Neural progenitor cell (in vitro differentiated cells): Measurements from ENCODE around the gene ESR2. TPM values are rescaled to one million over a fixed set of nuclear protein-coding genes. Genes with fewer than 3 reads are reported as not detected.

Experiments
- DNase-seq: peaks from one replicate; pipeline ENCODE4 v3.0.0-alpha.2; 2016; ENCODE audit warnings: low spot score
- H2AFZ ChIP-seq: fragments of 200-600 bp; sonication (generic); replicated peaks from 2 replicates; pipeline ENCODE4 v1.6.1; 2016; ENCODE audit warnings: antibody characterized with exemption
- H3F3A ChIP-seq: fragments of 200-600 bp; sonication (generic); 2 replicates; pipeline ENCODE4 v1.6.1; 2016; ENCODE audit warnings: antibody characterized with exemption, low read depth
- H3K27ac ChIP-seq: fragments of 200-600 bp; sonication (generic); 2 replicates; pipeline ENCODE4 v1.5.1; 2016; ENCODE audit warnings: mild to moderate bottlenecking
- H3K27me3 ChIP-seq: fragments of 200-600 bp; sonication (generic); 2 replicates; pipeline ENCODE4 v1.6.1; 2016; ENCODE audit warnings: mild to moderate bottlenecking, moderate library complexity
- H3K36me3 ChIP-seq: fragments of 200-600 bp; sonication (generic); 2 replicates; pipeline ENCODE4 v1.5.1; 2016
- H3K4me1 ChIP-seq: fragments of 200-600 bp; sonication (generic); 2 replicates; pipeline ENCODE4 v1.6.1; 2016; ENCODE audit warnings: mixed run types
- H3K4me2 ChIP-seq: fragments of 200-600 bp; sonication (generic); 2 replicates; pipeline ENCODE4 v1.6.1; 2016
- H3K4me3 ChIP-seq: fragments of 200-600 bp; sonication (generic); 2 replicates; pipeline ENCODE4 v1.5.1; 2016
- H3K79me2 ChIP-seq: fragments of 200-600 bp; sonication (generic); 2 replicates; pipeline ENCODE4 v1.6.1; 2016; ENCODE audit warnings: low read depth
- H3K9ac ChIP-seq: fragments of 200-600 bp; sonication (generic); 2 replicates; pipeline ENCODE4 v1.6.1; 2016
- H3K9me3 ChIP-seq: fragments of 200-600 bp; sonication (generic); 2 replicates; pipeline ENCODE4 v1.5.1; 2016; ENCODE audit warnings: low read depth
- H4K20me1 ChIP-seq: fragments of 200-600 bp; sonication (generic); 2 replicates; pipeline ENCODE4 v1.6.1; 2016; ENCODE audit warnings: low read depth
- H3K27ac Mint-ChIP-seq: 3 replicates; pipeline ENCODE4 v1.8.0; 2021; ENCODE audit warnings: mixed read lengths
- H3K27me3 Mint-ChIP-seq: 2 replicates; pipeline ENCODE4 v1.8.0; 2022; ENCODE audit warnings: low read depth, mild to moderate bottlenecking, inconsistent platforms, moderate library complexity, mixed read lengths; ENCODE audit not compliant: insufficient read depth
- H3K36me3 Mint-ChIP-seq: 3 replicates; pipeline ENCODE4 v1.8.0; 2021; ENCODE audit warnings: mixed read lengths
- H3K4me1 Mint-ChIP-seq: 3 replicates; pipeline ENCODE4 v1.8.0; 2021; ENCODE audit warnings: mixed read lengths
- H3K4me3 Mint-ChIP-seq: 3 replicates; pipeline ENCODE4 v1.8.0; 2021; ENCODE audit warnings: mild to moderate bottlenecking, moderate library complexity, mixed read lengths
- H3K9me3 Mint-ChIP-seq: 3 replicates; pipeline ENCODE4 v1.8.0; 2020; ENCODE audit warnings: mixed read lengths
- CTCF ChIP-seq: fragments of 200-600 bp; sonication (generic); IDR thresholded peaks from 2 replicates; pipeline ENCODE4 v1.5.1; 2017; ENCODE audit warnings: antibody characterized with exemption, mild to moderate bottlenecking
- EZH2 ChIP-seq: fragments of 200-600 bp; sonication (generic); IDR thresholded peaks from 2 replicates; pipeline ENCODE4 v1.6.1; 2017; ENCODE audit warnings: antibody characterized with exemption, mild to moderate bottlenecking, moderate library complexity
- EZH2phosphoT487 ChIP-seq: fragments of 200-600 bp; sonication (generic); IDR thresholded peaks from 2 replicates; pipeline ENCODE4 v1.6.1; 2017; ENCODE audit warnings: antibody characterized with exemption
- total RNA-seq: library from RNA; depleted of rRNA; stranded (reverse); fragments of >200 nt; gene quantifications from 2 replicates; pipeline ENCODE4 v1.2.3, GENCODE V29; 2015; ENCODE audit warnings: low replicate concordance

Gene ESR2
- total RNA-seq, 1 donor from 2014 or later, result 0.21 TPM

- H3F3A ChIP-seq, result no peaks in the 10 kb centered on the region
- H3K4me1 ChIP-seq, result no peaks in the 10 kb centered on the region
- Mint-ChIP-seq H3K4me1 (no peaks in the 10 kb centered on the region), H3K4me3 (no peak overlapping the region), H3K9me3 (no peaks in the 10 kb centered on the region), H3K27ac (no peak overlapping the region), H3K27me3 (no peaks in the 10 kb centered on the region), H3K36me3 (peaks cover 29% of the 10 kb centered on the region)
- no peaks in the 10 kb centered on the region for H3K9me3 ChIP-seq
- no peaks in the 10 kb centered on the region for H3K79me2 ChIP-seq
- no peak overlapping the region for H2AFZ ChIP-seq
- H3K27ac ChIP-seq, result no peak overlapping the region
- peaks cover 26% of the 10 kb centered on the region for H3K36me3 ChIP-seq
- H3K4me2 ChIP-seq, result no peak overlapping the region
- H3K27me3 ChIP-seq, result no peaks in the 10 kb centered on the region
- H3K9ac ChIP-seq, result no peak overlapping the region
- peak; percentile 19 for DNase-seq
- no peak overlapping the region for H3K4me3 ChIP-seq
- no peaks in the 10 kb centered on the region for H4K20me1 ChIP-seq
- TF ChIP-seq EZH2phosphoT487, result no peak
- TF ChIP-seq CTCF, result peak; percentile 43
These were observed 156.4 kb downstream of the ESR2 start for GRCh38 chr14:64137657-64138290.

GRCh38 chr14:64126548-64126947 is 167.6 kb downstream of the ESR2 start:
- no peaks in the 10 kb centered on the region for H3K27me3 ChIP-seq
- Mint-ChIP-seq H3K4me3 (no peak overlapping the region), H3K9me3 (no peaks in the 10 kb centered on the region), H3K4me1 (no peaks in the 10 kb centered on the region), H3K27ac (no peak overlapping the region), H3K36me3 (peaks cover 37% of the 10 kb centered on the region), H3K27me3 (no peaks in the 10 kb centered on the region)
- TF ChIP-seq EZH2 (no peak), CTCF (no peak), EZH2phosphoT487 (no peak)
- DNase-seq, result no peak
- H3K79me2 ChIP-seq, result no peaks in the 10 kb centered on the region
- H4K20me1 ChIP-seq, result no peaks in the 10 kb centered on the region
- no peaks in the 10 kb centered on the region for H3K9me3 ChIP-seq
- H3K36me3 ChIP-seq, result no peaks in the 10 kb centered on the region
- no peak overlapping the region for H3K4me3 ChIP-seq
- no peaks in the 10 kb centered on the region for H3K4me1 ChIP-seq
- no peak overlapping the region for H3K9ac ChIP-seq
- H3F3A ChIP-seq, result no peaks in the 10 kb centered on the region
- no peak overlapping the region for H2AFZ ChIP-seq
- no peak overlapping the region for H3K27ac ChIP-seq
- no peak overlapping the region for H3K4me2 ChIP-seq

GRCh38 chr14:64125270-64125669 is 168.9 kb downstream of the ESR2 start:
- Mint-ChIP-seq H3K36me3 (peaks cover 32% of the 10 kb centered on the region), H3K4me3 (no peak overlapping the region), H3K27ac (no peak overlapping the region), H3K27me3 (no peaks in the 10 kb centered on the region), H3K4me1 (no peaks in the 10 kb centered on the region), H3K9me3 (no peaks in the 10 kb centered on the region)
- TF ChIP-seq EZH2 (no peak), EZH2phosphoT487 (no peak), CTCF (no peak)
- no peak overlapping the region for H2AFZ ChIP-seq
- H3K27me3 ChIP-seq, result no peaks in the 10 kb centered on the region
- H3F3A ChIP-seq, result no peaks in the 10 kb centered on the region
- no peak overlapping the region for H3K4me3 ChIP-seq
- no peaks in the 10 kb centered on the region for H3K79me2 ChIP-seq
- H3K27ac ChIP-seq, result no peak overlapping the region
- H3K4me1 ChIP-seq, result no peaks in the 10 kb centered on the region
- H3K9me3 ChIP-seq, result no peaks in the 10 kb centered on the region
- H3K9ac ChIP-seq, result no peak overlapping the region
- H4K20me1 ChIP-seq, result no peaks in the 10 kb centered on the region
- H3K36me3 ChIP-seq, result peaks cover under 1% of the 10 kb centered on the region
- no peak for DNase-seq
- H3K4me2 ChIP-seq, result no peak overlapping the region
